Activated CD4-positive, alpha-beta T cell treated with anti-CD3 and anti-CD28 coated beads for 36 hours (primary cell): ENCODE measurements around the gene CTIF. TPM values are rescaled to one million over a fixed set of nuclear protein-coding genes. Genes with fewer than 3 reads are reported as not detected.

Experiments
- ATAC-seq: fragments of 200-7000 bp; cut with Tn5 transposase; one replicate; pipeline ENCODE4 v1.10.0; 2021; ENCODE audit warnings: mild to moderate bottlenecking, moderate library complexity
- CTCF ChIA-PET: fragments of 350-600 bp; sonication (Branson Sonifier 250); formaldehyde crosslinking; loops from one replicate; lab custom pipeline; 2021; ENCODE audit warnings: antibody characterized with exemption; lab: Charles Lee
- POLR2A ChIA-PET: fragments of 350-600 bp; sonication (Branson Sonifier 250); formaldehyde crosslinking; loops from one replicate; lab custom pipeline; 2021; ENCODE audit warnings: antibody characterized with exemption, inconsistent platforms; lab: Charles Lee
- DNase-seq: peaks from one replicate; pipeline ENCODE4 v3.0.0-alpha.2; 2020
- H3K27ac Mint-ChIP-seq: one replicate; pipeline ENCODE4 v1.8.0; 2021; ENCODE audit warnings: mixed read lengths
- H3K27me3 Mint-ChIP-seq: one replicate; pipeline ENCODE4 v1.8.0; 2021; ENCODE audit warnings: mixed read lengths
- H3K36me3 Mint-ChIP-seq: one replicate; pipeline ENCODE4 v1.8.0; 2021; ENCODE audit warnings: low read depth, mixed read lengths
- H3K4me1 Mint-ChIP-seq: one replicate; pipeline ENCODE4 v1.8.0; 2021; ENCODE audit warnings: mixed read lengths
- H3K4me3 Mint-ChIP-seq: one replicate; pipeline ENCODE4 v1.8.0; 2021; ENCODE audit warnings: mild to moderate bottlenecking, moderate library complexity, mixed read lengths
- H3K9me3 Mint-ChIP-seq: one replicate; pipeline ENCODE4 v1.8.0; 2021; ENCODE audit warnings: low read depth, mixed read lengths
- intact Hi-C, 2 experiments: fragments of 100-400 bp; cut with DNase I in 1 of 2; cut with micrococcal nuclease in 1 of 2; formaldehyde crosslinking; loops; one replicate each; pipeline versions ENCODE4 v1.14.2 to v1.15.1; 2022 to 2024; cut with DNase I, micrococcal nuclease
- total RNA-seq, 2 experiments: library from RNA; stranded (reverse); gene quantifications; one replicate each; pipeline ENCODE4 v1.2.3, GENCODE V29; 2021

The CTIF gene
- total RNA-seq, 2 experiments from 2014 or later: 4.5 to 5.3 TPM

DNA sequence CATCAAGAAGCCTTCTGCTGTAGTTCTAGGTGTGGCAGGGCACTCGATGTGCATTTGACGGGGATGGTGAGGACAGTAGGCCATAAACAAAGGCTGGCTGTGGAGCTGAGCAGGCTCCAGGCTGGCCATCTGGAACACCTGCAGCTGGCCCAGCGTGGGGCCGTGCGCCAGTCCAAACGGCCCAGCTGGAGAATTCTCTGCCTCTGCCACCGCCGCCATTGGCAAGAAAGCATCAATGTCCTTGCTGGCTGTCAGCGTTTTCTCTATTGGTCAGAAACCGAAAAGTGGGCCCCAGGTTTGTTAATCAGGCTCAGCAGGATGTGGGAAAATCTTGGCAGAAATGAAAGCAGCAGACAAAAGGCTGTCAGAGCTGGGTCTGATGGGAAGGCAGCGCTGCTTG is 24.0 kb upstream of the CTIF start:
- H3K4me1 Mint-ChIP-seq: no peaks in the 10 kb centered on the region
- H3K27me3 Mint-ChIP-seq: peaks cover 16% of the 10 kb centered on the region
- ATAC-seq: no peak
- CTCF ChIA-PET: no interaction called here
- H3K9me3 Mint-ChIP-seq: no peaks in the 10 kb centered on the region
- H3K4me3 Mint-ChIP-seq: no peak overlapping the region
- DNase-seq: no peak
- intact Hi-C loops: no loop called here
- no peak overlapping the region for H3K27ac Mint-ChIP-seq
- H3K36me3 Mint-ChIP-seq: no peaks in the 10 kb centered on the region
- POLR2A ChIA-PET: no interaction called here

DNA sequence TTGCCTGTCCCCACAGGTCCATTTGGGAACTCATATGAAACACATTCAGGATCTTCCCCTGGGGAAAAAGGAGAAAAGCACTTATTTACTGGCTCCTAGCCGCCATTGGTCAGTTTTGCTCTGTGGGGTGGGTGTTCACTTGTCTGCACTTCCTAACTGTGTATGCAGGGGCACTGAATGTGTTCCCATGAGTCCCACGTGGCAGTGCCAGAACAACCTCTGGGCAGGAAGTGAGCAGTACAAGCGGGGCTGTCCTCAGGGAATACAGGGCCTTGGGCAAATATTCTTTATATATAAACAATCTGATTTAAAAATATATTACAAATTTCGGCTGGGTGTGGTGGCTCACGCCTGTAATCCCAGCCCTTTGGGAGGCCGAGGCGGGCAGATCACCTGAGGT is 21.8 kb upstream of the CTIF start:
- Mint-ChIP-seq H3K4me3 (no peak overlapping the region), H3K4me1 (no peaks in the 10 kb centered on the region), H3K27ac (no peak overlapping the region), H3K9me3 (no peaks in the 10 kb centered on the region), H3K27me3 (peaks cover 24% of the 10 kb centered on the region), H3K36me3 (no peaks in the 10 kb centered on the region)
- ATAC-seq (no peak), DNase-seq (no peak)
- ChIA-PET POLR2A (no interaction called here), CTCF (no interaction called here)
- intact Hi-C loops: no loop called here

DNA sequence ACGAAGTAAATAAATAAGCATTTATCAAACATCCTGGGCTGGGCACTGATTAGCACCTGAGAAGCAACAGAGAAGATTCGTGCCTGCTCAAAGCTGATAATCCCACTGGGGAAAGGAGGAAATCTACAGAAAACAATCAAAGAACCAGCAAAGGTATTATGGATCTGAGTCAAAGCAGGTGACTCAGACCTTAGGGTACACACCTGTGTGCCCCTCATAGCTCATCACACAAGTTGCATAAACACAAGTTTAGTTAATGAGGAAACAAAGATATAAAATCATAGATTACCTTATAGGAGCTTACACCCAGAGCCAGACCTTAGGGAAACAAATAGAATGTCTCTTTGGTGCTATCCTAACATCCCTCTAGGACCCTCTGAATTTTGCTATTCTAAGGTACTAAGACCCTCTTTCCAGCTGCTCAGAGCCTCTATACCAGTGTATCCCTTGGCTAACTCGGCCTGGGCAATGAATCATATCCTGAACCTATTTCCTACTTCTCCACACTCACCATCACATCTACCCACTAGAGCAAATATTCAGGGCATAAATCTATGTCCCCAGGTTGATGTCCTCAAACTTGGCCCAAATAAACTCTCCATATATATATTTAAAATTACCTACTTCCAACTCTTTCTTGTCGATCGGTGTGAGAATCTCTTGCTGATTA is 19.3 kb upstream of the CTIF start:
- Mint-ChIP-seq H3K36me3 (no peaks in the 10 kb centered on the region), H3K4me3 (no peak overlapping the region), H3K27ac (no peak overlapping the region), H3K9me3 (no peaks in the 10 kb centered on the region), H3K4me1 (no peaks in the 10 kb centered on the region), H3K27me3 (peaks cover 31% of the 10 kb centered on the region)
- no peak for DNase-seq
- ChIA-PET CTCF (no interaction called here), POLR2A (no interaction called here)
- intact Hi-C loops: no loop called here
- ATAC-seq: no peak

DNA sequence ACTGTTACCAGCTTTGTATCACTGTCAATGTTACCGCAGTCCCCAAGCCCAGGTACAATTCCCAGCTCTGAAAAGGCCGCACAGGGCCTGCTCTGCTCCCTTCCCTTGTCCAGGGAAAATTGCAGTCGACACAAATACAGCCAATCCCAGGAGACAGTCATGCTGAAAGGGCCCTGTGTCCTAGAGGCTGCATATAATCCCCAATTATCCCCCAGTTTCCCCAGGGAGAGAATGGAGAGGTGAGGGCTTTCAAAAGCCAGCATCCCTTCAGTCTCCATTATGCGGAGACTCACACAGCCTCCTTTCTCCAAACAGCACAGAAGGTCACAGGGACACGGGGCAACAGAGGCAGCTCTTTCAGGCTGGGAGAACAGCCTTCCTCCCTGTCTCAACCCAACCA is 17.1 kb upstream of the CTIF start:
- Mint-ChIP-seq H3K36me3 (no peaks in the 10 kb centered on the region), H3K27ac (no peak overlapping the region), H3K27me3 (peaks cover 32% of the 10 kb centered on the region), H3K4me3 (no peak overlapping the region), H3K4me1 (no peaks in the 10 kb centered on the region), H3K9me3 (no peaks in the 10 kb centered on the region)
- ATAC-seq (no peak), DNase-seq (no peak)
- ChIA-PET CTCF (interaction anchor here (0.7 to 1.3 kb wide), 2 partner anchors 8 to 46 kb away, joined by 3 to 4 read pairs; no protein-coding TSS in a partner anchor), POLR2A (no interaction called here)
- intact Hi-C loops: no loop called here

DNA sequence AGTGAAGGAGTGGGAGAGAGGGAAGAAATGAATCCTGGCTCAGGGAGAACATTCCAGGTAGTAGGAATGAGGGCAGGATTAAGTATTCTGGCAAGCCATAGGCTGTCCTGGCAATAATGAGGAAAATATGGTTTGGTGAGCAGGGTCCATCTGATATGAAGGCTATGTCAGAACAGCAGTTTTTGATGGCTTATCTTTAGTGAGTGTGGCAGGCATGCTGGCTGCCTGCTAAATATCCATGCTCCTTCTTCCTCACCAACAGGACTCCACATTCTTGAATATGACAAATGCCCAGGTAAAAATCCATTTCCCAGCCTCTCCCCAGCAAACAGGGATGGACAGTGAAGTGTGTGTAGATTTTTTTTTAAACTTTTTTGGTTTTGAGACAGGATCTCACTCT is 13.2 kb upstream of the CTIF start:
- POLR2A ChIA-PET: no interaction called here
- ATAC-seq: no peak
- Mint-ChIP-seq H3K27me3 (peaks cover 39% of the 10 kb centered on the region), H3K4me1 (no peaks in the 10 kb centered on the region), H3K27ac (no peak overlapping the region), H3K36me3 (no peaks in the 10 kb centered on the region), H3K4me3 (no peak overlapping the region), H3K9me3 (no peaks in the 10 kb centered on the region)
- no peak for DNase-seq
- intact Hi-C loops: no loop called here
- CTCF ChIA-PET: no interaction called here

DNA sequence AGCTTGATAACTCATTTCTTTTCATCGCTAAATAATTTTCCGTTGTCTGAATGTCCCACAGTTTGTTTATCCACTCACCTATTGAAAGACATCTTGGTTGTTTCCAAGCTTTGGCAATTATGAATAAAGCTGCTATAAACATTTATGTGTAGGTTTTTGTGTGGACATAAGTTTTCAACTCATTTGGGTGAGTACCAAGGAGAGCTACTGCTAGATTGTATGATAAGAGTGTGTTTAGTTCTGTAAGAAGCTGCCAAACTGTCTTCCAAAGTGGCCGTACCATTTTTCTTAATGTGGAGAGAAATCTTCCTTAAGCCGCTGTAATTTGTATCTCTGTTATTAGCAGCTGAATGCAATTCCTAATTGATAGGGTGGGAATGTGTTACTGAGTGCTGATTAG is 11.4 kb upstream of the CTIF start:
- no peak for DNase-seq
- POLR2A ChIA-PET: no interaction called here

DNA sequence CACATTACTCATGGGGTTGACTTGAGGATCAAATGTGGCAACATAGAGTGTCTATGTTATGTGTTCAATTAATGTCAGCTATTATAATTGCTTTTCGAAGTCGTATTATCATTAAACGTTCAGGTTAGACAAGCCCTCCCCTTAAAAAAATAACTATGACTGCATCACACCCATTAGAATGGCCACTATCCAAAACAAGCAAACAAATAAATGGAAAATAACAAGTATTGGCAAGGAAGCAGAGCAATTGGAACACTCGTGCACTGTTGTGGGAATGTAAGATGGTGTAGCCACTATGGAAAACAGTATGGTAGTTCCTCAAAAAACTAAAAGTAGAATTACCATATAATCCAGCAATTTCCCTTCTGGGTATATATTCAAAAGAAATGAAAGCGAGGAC is 10.0 kb upstream of the CTIF start:
- DNase-seq: no peak
- peaks cover 30% of the 10 kb centered on the region for H3K27me3 Mint-ChIP-seq
- CTCF ChIA-PET: interaction anchor here (0.5 to 1.7 kb wide), 2 partner anchors 84 to 626 kb away, joined by 3 to 4 read pairs; no protein-coding TSS in a partner anchor
- POLR2A ChIA-PET: no interaction called here
- intact Hi-C loops: no loop called here
- H3K9me3 Mint-ChIP-seq: no peaks in the 10 kb centered on the region
- ATAC-seq: no peak
- no peak overlapping the region for H3K27ac Mint-ChIP-seq
- H3K4me1 Mint-ChIP-seq: peaks cover 7% of the 10 kb centered on the region
- no peaks in the 10 kb centered on the region for H3K36me3 Mint-ChIP-seq
- H3K4me3 Mint-ChIP-seq: no peak overlapping the region

More for the DNA sequence above, 11.4 kb upstream of the CTIF start:
- no peaks in the 10 kb centered on the region for H3K4me1 Mint-ChIP-seq
- H3K4me3 Mint-ChIP-seq: no peak overlapping the region
- H3K27ac Mint-ChIP-seq: no peak overlapping the region
- ATAC-seq: no peak
- peaks cover 34% of the 10 kb centered on the region for H3K27me3 Mint-ChIP-seq
- intact Hi-C loops: no loop called here
- H3K9me3 Mint-ChIP-seq: no peaks in the 10 kb centered on the region
- H3K36me3 Mint-ChIP-seq: no peaks in the 10 kb centered on the region
- CTCF ChIA-PET: interaction anchor here (0.7 to 1.7 kb wide), 2 partner anchors 82 to 1879 kb away, joined by 3 to 4 read pairs; no protein-coding TSS in a partner anchor

DNA sequence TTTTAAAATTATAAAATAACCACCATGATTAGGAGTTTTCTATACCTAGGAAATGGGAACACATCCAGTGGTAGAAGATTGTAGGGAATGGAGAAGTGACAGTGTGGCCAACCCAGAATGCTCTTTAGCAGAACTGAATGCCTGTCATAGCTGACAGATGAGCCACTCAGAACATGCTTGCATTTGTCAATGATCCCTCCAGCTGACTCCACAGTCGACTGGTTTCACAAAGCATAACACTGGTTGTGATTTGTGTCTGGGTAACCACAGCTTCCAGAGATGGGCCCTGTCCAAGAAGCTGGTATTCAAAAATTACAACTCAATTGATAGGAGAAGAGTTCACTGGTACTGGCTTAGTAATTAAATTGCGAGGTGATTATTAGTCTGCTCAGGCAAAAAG is 9.0 kb upstream of the CTIF start:
- Mint-ChIP-seq H3K36me3 (no peaks in the 10 kb centered on the region), H3K4me3 (no peak overlapping the region), H3K27me3 (peaks cover 27% of the 10 kb centered on the region), H3K4me1 (peaks cover 7% of the 10 kb centered on the region), H3K27ac (no peak overlapping the region), H3K9me3 (no peaks in the 10 kb centered on the region)
- ATAC-seq (no peak), DNase-seq (no peak)
- ChIA-PET POLR2A (no interaction called here), CTCF (no interaction called here)
- intact Hi-C loops: no loop called here

DNA sequence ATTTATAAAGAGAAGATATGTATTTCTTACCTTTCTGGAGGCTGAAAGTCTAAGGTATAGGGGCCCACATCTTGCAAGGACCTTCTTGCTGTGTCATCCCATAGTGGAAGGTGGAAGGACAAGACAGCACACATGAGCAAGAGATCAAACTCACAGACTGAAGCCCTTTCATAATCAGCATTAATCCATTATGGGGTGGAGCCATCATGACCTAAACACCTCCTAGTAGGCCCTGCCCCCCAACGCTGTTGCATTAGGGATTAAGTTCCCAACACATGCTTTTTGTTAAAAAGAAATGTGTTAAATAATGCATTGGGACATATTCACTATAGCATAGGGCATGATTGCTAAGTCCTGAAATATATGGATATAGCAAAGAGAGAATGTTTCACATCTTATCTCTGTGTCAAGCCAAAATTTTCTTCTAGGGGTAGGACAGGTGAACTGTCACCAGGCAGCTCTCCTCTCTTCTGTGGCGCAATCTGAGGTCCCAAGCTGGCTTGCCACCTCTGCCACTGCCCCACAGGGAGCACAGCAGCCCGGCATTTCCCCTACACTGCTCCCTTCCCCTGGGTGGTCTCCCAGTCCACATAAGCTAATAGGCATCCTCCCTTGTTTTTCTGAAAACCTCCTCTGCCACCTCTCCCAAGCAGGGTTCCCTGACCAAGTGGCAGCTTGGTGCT is 8.3 kb upstream of the CTIF start:
- POLR2A ChIA-PET: no interaction called here

DNA sequence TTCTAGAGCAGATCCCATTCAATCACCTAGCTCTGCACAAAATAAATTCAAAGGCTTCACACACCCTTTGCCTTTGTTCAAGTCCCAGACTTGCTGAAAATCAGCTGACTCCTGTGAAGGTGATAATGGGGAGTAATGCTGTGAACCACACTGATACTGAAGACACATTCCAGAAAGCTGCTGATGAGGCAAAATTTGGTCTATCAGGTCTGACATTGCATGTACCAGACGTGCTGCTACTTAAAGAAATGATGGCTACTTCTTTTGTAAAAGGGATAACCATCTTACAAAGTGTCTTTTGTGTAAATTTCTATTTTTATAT is 7.8 kb upstream of the CTIF start:
- intact Hi-C loops: no loop called here
- Mint-ChIP-seq H3K9me3 (no peaks in the 10 kb centered on the region), H3K27me3 (peaks cover 19% of the 10 kb centered on the region), H3K4me3 (no peak overlapping the region), H3K4me1 (peaks cover 7% of the 10 kb centered on the region), H3K36me3 (no peaks in the 10 kb centered on the region), H3K27ac (no peak overlapping the region)
- DNase-seq: no peak
- ATAC-seq: no peak
- ChIA-PET CTCF (no interaction called here), POLR2A (no interaction called here)

More for the DNA sequence above, 8.3 kb upstream of the CTIF start:
- DNase-seq (no peak), ATAC-seq (no peak)
- H3K9me3 Mint-ChIP-seq: no peaks in the 10 kb centered on the region
- no peak overlapping the region for H3K4me3 Mint-ChIP-seq
- peaks cover 7% of the 10 kb centered on the region for H3K4me1 Mint-ChIP-seq
- no peak overlapping the region for H3K27ac Mint-ChIP-seq
- H3K36me3 Mint-ChIP-seq: no peaks in the 10 kb centered on the region
- intact Hi-C loops: no loop called here
- peaks cover 22% of the 10 kb centered on the region for H3K27me3 Mint-ChIP-seq
- CTCF ChIA-PET: no interaction called here

DNA sequence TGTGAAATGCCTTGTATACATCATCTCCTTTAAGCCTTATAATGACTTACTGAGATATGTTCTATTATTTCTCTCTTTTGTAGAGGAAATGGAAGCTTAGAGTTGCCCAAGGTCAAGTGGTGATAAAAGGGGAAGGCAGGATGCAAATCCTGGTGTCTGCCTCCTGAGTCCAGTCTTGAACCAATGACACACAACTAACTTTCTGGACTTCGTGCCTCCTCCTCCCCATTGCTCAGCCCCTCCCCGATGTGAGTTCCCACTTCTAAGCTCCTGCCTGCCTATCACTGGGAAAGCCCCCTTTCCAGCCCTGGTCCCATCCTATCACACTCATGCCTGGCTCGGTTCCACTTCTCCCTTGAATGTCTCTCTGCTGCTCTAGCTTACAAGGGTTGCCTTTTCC is 6.9 kb upstream of the CTIF start:
- ATAC-seq (no peak), DNase-seq (no peak)
- Mint-ChIP-seq H3K36me3 (no peaks in the 10 kb centered on the region), H3K27me3 (peaks cover 19% of the 10 kb centered on the region), H3K4me1 (peaks cover 7% of the 10 kb centered on the region), H3K4me3 (no peak overlapping the region), H3K27ac (no peak overlapping the region), H3K9me3 (no peaks in the 10 kb centered on the region)
- intact Hi-C loops: no loop called here
- ChIA-PET POLR2A (no interaction called here), CTCF (interaction anchor here (0.7 to 1.0 kb wide), 2 partner anchors 58 to 243 kb away, joined by 3 read pairs; no protein-coding TSS in a partner anchor)

DNA sequence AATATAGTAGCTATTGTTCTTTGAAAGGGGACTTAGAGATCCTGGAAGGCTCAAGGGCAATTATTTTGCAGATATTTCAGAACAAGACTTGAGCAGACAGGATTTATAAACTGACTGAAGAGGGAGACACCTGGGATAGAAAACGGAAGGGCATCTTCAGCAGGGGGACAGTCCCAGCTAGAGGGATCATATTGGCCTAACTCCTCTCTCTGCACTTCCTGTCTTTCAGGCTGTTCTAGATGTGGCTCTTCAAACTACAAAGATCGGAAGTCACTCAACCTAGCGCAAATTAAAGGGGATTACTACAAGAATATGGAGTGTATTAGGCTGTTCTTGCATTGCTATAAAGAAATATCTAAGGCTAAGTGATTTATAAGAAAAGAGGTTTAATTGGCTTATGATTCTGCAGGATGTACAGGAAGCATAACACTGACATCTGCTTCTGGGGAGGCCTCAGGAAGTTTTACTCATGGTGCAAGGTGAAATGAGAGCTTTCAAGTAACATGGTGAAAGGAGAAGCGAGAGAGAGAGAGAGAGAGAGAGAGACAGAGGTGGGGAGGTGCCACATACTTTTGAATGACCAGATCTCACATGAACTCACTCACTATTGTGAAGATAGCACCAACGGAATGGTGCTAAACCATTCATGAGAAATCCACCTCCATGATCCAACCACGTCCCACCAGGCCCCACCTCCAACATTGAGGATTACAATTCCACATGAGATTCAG is 5.3 kb upstream of the CTIF start:
- Mint-ChIP-seq H3K36me3 (no peaks in the 10 kb centered on the region), H3K4me1 (peaks cover 10% of the 10 kb centered on the region), H3K27me3 (peaks cover 9% of the 10 kb centered on the region), H3K9me3 (no peaks in the 10 kb centered on the region), H3K27ac (no peak overlapping the region), H3K4me3 (no peak overlapping the region)
- POLR2A ChIA-PET: no interaction called here
- ATAC-seq: no peak
- CTCF ChIA-PET: no interaction called here
- intact Hi-C loops: no loop called here
- no peak for DNase-seq
